Subcutaneous preadipocyte (primary cell): ENCODE results near the gene SPTLC1. TPM values are rescaled to one million over a fixed set of nuclear protein-coding genes. Genes with fewer than 3 reads are reported as not detected.

Source experiments
- small RNA-seq: library from RNA; depleted of rRNA; stranded (forward); fragments of <200 nt; gene quantifications from one replicate; pipeline ENCODE3, GENCODE V24; 2012
- total RNA-seq: library from RNA; depleted of rRNA; stranded (reverse); fragments of >200 nt; gene quantifications from 2 replicates; pipeline ENCODE4 v1.2.3, GENCODE V29; 2012

Gene SPTLC1, protein sequence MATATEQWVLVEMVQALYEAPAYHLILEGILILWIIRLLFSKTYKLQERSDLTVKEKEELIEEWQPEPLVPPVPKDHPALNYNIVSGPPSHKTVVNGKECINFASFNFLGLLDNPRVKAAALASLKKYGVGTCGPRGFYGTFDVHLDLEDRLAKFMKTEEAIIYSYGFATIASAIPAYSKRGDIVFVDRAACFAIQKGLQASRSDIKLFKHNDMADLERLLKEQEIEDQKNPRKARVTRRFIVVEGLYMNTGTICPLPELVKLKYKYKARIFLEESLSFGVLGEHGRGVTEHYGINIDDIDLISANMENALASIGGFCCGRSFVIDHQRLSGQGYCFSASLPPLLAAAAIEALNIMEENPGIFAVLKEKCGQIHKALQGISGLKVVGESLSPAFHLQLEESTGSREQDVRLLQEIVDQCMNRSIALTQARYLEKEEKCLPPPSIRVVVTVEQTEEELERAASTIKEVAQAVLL
- total RNA-seq, result 78.3 and 78.8 TPM in 2 replicates

GRCh38 chr9:92115071-92115858, at the start of gene SPTLC1:
Gene SPTLC1 (minus strand): TSS chr9:92115413. CDS start chr9:92115370, 43 bp downstream.

Small RNA genes lying within 50 kb of the gene (small RNA-seq; reads per million reads assigned to genes)
- gene MTATP6P29, result not detected
- not detected for gene MTND4LP7

Other genes with a start within 250 kb of the SPTLC1 start
- gene ROR2, start 165.2 kb downstream of the SPTLC1 start, total RNA-seq, result 0.78 and 11.8 TPM in 2 replicates
- gene IARS1, start 178.3 kb upstream of the SPTLC1 start, total RNA-seq, result 270 and 343 TPM in 2 replicates
- gene NOL8, start 209.9 kb upstream of the SPTLC1 start, total RNA-seq, result 26.1 and 33.8 TPM in 2 replicates
- 7.7 and 8.8 TPM in 2 replicates for gene CENPP, start 210.5 kb upstream of the SPTLC1 start, total RNA-seq